Measurements from ENCODE around the gene LIPT2.

Gene LIPT2

GRCh38 chr11:74443071-74443864 lies 50.3 kb downstream of the LIPT2 start:
- TF ChIP-seq ZFX (IDR thresholded peaks at IDR 0.05; ENCODE audit: borderline replicate concordance) (no peak), CTCF (IDR thresholded peaks at IDR 0.05) (peak; percentile 79)
- peak overlapping the region; percentile 58 for H3K27ac ChIP-seq

DNA sequence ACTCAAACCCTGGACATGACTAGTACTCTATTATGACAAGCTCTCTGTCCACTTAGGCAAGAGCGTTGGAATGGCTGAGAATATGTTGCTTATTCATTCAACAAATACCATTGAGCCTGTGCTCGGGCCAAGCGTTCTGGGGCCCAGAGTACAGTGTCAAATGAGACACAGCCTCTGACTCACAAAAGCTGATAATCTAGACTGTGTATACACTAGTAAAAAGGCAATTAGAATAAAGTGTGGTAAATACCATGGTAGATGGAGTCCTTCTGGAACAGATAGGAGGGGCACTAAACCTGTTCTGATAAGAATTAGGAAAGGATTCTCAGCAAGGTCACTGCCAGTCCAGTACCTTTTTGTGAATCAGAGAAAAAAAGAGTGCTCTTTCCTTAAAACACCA lies 50.9 kb downstream of the LIPT2 start:
- TF ChIP-seq ZFX (IDR thresholded peaks at IDR 0.05; ENCODE audit: borderline replicate concordance) (no peak), CTCF (IDR thresholded peaks at IDR 0.05) (no peak)
- H3K27ac ChIP-seq = peak overlapping the region; percentile 58
